SU-DHL-6 (cell line): ENCODE data around the gene BLTP3B.

ENCODE experiments used
- H2AFZ ChIP-seq: fragments of 200-600 bp; sonication (generic); 2 replicates; pipeline ENCODE4 v1.6.1; 2014; ENCODE audit warnings: low read depth, mild to moderate bottlenecking, moderate library complexity, mixed read lengths, antibody characterized with exemption, low read length; ENCODE audit not compliant: severe bottlenecking
- H3F3A ChIP-seq: fragments of 200-600 bp; shearing (Covaris generic); 2 replicates; pipeline ENCODE4 v1.6.0; 2016; ENCODE audit warnings: antibody characterized with exemption, mild to moderate bottlenecking; ENCODE audit not compliant: insufficient read depth
- H3K27ac ChIP-seq: fragments of 200-600 bp; sonication (generic); 2 replicates; pipeline ENCODE4 v1.5.1; 2016; ENCODE audit warnings: low read depth, mild to moderate bottlenecking, low read length, moderate library complexity, mixed read lengths
- H3K27me3 ChIP-seq: fragments of 200-600 bp; sonication (generic), shearing (Covaris generic); 2 replicates; pipeline ENCODE4 v1.6.0; 2014; ENCODE audit warnings: mild to moderate bottlenecking, low read length
- H3K36me3 ChIP-seq: fragments of 200-600 bp; sonication (generic); 2 replicates; pipeline ENCODE4 v1.6.1; 2014; ENCODE audit warnings: mild to moderate bottlenecking, low read length, mixed read lengths
- H3K4me2 ChIP-seq: fragments of 300-600, 200-600 bp; shearing (Covaris generic), sonication (generic); 2 replicates; pipeline ENCODE4 v1.6.0; 2014; ENCODE audit warnings: low read length, low read depth, mild to moderate bottlenecking; ENCODE audit not compliant: poor library complexity, severe bottlenecking
- H3K4me3 ChIP-seq: fragments of 200-600 bp; sonication (generic); 2 replicates; pipeline ENCODE4 v1.5.1; 2014; ENCODE audit warnings: antibody characterized with exemption, low read length, mild to moderate bottlenecking, mixed read lengths; ENCODE audit not compliant: insufficient read depth, poor library complexity, severe bottlenecking
- H3K79me2 ChIP-seq: fragments of 200-600 bp; sonication (generic); 2 replicates; pipeline ENCODE4 v1.6.1; 2014; ENCODE audit warnings: mild to moderate bottlenecking, low read length, moderate library complexity; ENCODE audit not compliant: insufficient read depth
- H3K9ac ChIP-seq: fragments of 200-600 bp; sonication (generic); 2 replicates; pipeline ENCODE4 v1.7.0; 2014; ENCODE audit warnings: mild to moderate bottlenecking, low read length
- H3K9me2 ChIP-seq: fragments of 200-600 bp; sonication (generic); replicated peaks from 2 replicates; pipeline ENCODE4 v1.6.1; 2014; ENCODE audit warnings: low read length; ENCODE audit not compliant: insufficient read depth
- H3K9me3 ChIP-seq: fragments of 200-600 bp; sonication (generic); 2 replicates; pipeline ENCODE4 v1.6.1; 2014; ENCODE audit warnings: low read length, mixed read lengths; ENCODE audit not compliant: insufficient read depth
- H4K20me1 ChIP-seq: fragments of 200-600 bp; sonication (generic); 2 replicates; pipeline ENCODE4 v1.6.1; 2014; ENCODE audit warnings: low read depth, mild to moderate bottlenecking, antibody characterized with exemption, low read length, moderate library complexity, mixed read lengths
- CTCF ChIP-seq: fragments of 200-600 bp; sonication (generic); IDR thresholded peaks from one replicate; pipeline ENCODE4 v1.5.1; 2017; ENCODE audit warnings: antibody characterized with exemption, mild to moderate bottlenecking, low read length, moderate library complexity; ENCODE audit not compliant: insufficient read depth, poor library complexity, severe bottlenecking
- EZH2phosphoT487 ChIP-seq: fragments of 200-600 bp; sonication (generic), shearing (Covaris generic); conservative IDR thresholded peaks from 2 replicates; pipeline ENCODE4 v1.6.1; 2018; ENCODE audit warnings: mild to moderate bottlenecking, antibody characterized with exemption, low read length, moderate library complexity, mixed read lengths

Gene BLTP3B

DNA sequence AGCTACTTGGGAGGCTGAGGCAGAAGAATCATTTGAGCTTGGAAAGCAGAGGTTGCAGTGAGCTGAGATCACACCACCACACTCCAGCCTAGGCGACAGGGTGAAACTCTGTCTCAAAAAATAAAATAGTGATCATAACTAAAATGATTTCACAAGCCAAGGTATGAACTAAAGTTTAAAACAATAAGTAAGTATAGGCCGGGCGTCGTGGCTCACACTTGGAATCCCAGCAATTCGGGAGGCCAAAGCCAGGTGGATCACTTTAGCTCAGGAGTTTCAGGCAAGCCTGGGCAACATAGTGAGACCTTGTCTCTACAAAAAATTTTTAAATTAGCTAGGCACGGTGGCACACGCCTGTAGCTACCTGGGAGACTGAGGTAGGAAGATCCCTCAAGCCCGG, 27.4 kb downstream of the BLTP3B start:
- no peak overlapping the region for H2AFZ ChIP-seq
- H3K27me3 ChIP-seq, result no peaks in the 10 kb centered on the region
- H3K79me2 ChIP-seq, result 0 out of 2 replicates have a peak, but pooled peaks cover 3% of the 10 kb centered on the region
- no peaks in the 10 kb centered on the region; the same call in 1 of the 2 replicates for H3F3A ChIP-seq
- no peaks in the 10 kb centered on the region for H3K9me2 ChIP-seq
- H3K9ac ChIP-seq, result no peak overlapping the region
- H4K20me1 ChIP-seq, result peaks cover 4% of the 10 kb centered on the region; the same call in 1 of the 2 replicates
- no peak overlapping the region for H3K4me3 ChIP-seq
- no peaks in the 10 kb centered on the region for H3K9me3 ChIP-seq
- no peaks in the 10 kb centered on the region for H3K36me3 ChIP-seq
- TF ChIP-seq CTCF, result no peak
- no peak for TF ChIP-seq EZH2phosphoT487
- no peak overlapping the region for H3K27ac ChIP-seq
- H3K4me2 ChIP-seq, result no peak overlapping the region

DNA sequence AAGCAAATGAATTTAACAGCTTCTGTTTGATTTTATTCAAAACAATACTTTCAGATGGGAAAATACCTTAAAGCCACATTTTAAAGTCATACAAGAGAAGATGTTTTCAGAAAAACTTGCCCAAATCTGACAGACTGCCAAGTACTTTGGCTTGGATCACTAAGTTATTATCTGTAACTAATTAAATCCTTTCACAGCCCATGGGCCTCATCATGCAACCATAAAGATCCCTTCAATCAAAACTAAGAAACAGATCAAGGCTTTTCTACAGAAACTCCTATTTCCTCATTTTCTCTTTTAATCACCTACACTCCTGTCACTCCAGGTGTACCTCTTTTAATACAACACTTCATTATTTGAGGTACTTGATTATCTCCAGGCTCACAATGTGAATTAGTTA, 28.1 kb downstream of the BLTP3B start:
- H3F3A ChIP-seq, result no peaks in the 10 kb centered on the region; the same call in 1 of the 2 replicates
- no peaks in the 10 kb centered on the region for H3K9me2 ChIP-seq
- H3K36me3 ChIP-seq, result no peaks in the 10 kb centered on the region
- H3K79me2 ChIP-seq, result 0 out of 2 replicates have a peak, but pooled peaks cover 3% of the 10 kb centered on the region
- H3K9me3 ChIP-seq, result no peaks in the 10 kb centered on the region
- no peak for TF ChIP-seq EZH2phosphoT487
- no peak for TF ChIP-seq CTCF
- no peak overlapping the region for H3K4me3 ChIP-seq
- H3K27me3 ChIP-seq, result no peaks in the 10 kb centered on the region
- H3K9ac ChIP-seq, result no peak overlapping the region
- no peak overlapping the region for H3K27ac ChIP-seq
- H3K4me2 ChIP-seq, result no peak overlapping the region
- H2AFZ ChIP-seq, result no peak overlapping the region
- peaks cover 4% of the 10 kb centered on the region; the same call in 1 of the 2 replicates for H4K20me1 ChIP-seq

DNA sequence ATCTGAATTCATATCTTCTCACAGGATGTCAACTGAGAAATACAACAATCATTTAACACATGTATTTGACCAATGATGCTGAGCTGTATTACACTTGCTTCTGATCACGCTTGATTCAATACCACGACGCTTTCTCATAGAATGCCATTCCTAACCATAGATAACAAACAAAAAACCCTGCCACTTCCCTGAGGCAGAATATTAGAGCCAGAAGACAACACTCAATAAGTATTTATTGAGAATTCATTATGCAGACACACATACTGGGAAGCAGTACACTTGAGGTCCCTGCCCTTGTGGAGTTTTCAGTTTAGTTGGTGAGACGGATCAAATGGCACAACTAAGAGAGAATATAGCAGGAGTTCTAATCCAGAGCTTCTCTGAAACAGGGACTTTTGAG, 32.4 kb downstream of the BLTP3B start:
- H3K27ac ChIP-seq, result no peak overlapping the region
- H2AFZ ChIP-seq, result no peak overlapping the region
- peaks cover 4% of the 10 kb centered on the region; the same call in 1 of the 2 replicates for H4K20me1 ChIP-seq
- H3F3A ChIP-seq, result no peaks in the 10 kb centered on the region
- H3K4me2 ChIP-seq, result no peak overlapping the region
- H3K36me3 ChIP-seq, result no peaks in the 10 kb centered on the region
- no peak overlapping the region for H3K9ac ChIP-seq
- no peaks in the 10 kb centered on the region for H3K9me3 ChIP-seq
- H3K9me2 ChIP-seq, result no peaks in the 10 kb centered on the region
- H3K79me2 ChIP-seq, result no peaks in the 10 kb centered on the region
- TF ChIP-seq CTCF, result no peak
- TF ChIP-seq EZH2phosphoT487, result no peak
- no peak overlapping the region for H3K4me3 ChIP-seq
- H3K27me3 ChIP-seq, result no peaks in the 10 kb centered on the region
